Measurements from ENCODE around the gene RASGRF2. TPM values are rescaled to one million over a fixed set of nuclear protein-coding genes. Genes with fewer than 3 reads are reported as not detected.

RASGRF2 gene
- total and polyA plus RNA-seq, 10 donors: 0.74 to 13.9 (median 8.8) TPM

DNA sequence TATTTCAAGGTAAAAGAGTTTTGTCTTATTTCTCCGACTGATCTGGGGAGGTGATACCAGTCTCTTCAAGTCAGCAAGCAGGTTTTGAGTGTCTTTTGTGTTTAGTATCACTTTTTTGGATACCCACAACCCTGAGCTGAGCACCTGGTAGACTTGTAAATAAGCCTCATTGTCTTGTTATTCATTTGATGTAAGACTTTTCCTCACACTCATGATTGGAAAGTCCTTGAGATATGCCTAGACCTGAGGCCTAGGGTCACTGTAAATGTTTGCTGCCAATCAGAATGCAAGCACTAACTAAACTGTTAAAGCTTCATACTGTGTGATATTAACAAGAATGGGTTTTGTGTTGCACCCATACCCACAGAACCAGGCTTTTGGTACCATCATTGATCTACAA, 172.2 kb downstream of the RASGRF2 start:
- Histone ChIP-seq H3K9me3 (peaks cover 0 to 10% (median 0%) of the 10 kb centered on the region in 8 donors), H3K27ac (no peak overlapping the region), H3K36me3 (peaks cover 0 to 1% (median 0%) of the 10 kb centered on the region in 6 donors), H3K27me3 (replicated peaks in 1 of 7) (no peaks in the 10 kb centered on the region), H3K4me1 (no peaks in the 10 kb centered on the region), H3K4me3 (no peak overlapping the region)
- intact Hi-C loops (cut with DNase I; ENCODE audit: low total_unique reads): no loop called here
- no peak for DNase-seq
- WGBS, 5 donors: 74 to 92% (median 85%) methylated on average over 1 of the region's 1 CpG
- TF ChIP-seq, protein P1, sequence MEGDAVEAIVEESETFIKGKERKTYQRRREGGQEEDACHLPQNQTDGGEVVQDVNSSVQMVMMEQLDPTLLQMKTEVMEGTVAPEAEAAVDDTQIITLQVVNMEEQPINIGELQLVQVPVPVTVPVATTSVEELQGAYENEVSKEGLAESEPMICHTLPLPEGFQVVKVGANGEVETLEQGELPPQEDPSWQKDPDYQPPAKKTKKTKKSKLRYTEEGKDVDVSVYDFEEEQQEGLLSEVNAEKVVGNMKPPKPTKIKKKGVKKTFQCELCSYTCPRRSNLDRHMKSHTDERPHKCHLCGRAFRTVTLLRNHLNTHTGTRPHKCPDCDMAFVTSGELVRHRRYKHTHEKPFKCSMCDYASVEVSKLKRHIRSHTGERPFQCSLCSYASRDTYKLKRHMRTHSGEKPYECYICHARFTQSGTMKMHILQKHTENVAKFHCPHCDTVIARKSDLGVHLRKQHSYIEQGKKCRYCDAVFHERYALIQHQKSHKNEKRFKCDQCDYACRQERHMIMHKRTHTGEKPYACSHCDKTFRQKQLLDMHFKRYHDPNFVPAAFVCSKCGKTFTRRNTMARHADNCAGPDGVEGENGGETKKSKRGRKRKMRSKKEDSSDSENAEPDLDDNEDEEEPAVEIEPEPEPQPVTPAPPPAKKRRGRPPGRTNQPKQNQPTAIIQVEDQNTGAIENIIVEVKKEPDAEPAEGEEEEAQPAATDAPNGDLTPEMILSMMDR (IDR thresholded peaks at IDR 0.05 in 8 of 11, conservative IDR thresholded peaks at IDR 0.05 in 3 of 11): no peak
- no peak for TF ChIP-seq POLR2AphosphoS5 (IDR thresholded peaks at IDR 0.05)
- no peak for TF ChIP-seq POLR2A (IDR thresholded peaks at IDR 0.05)

DNA sequence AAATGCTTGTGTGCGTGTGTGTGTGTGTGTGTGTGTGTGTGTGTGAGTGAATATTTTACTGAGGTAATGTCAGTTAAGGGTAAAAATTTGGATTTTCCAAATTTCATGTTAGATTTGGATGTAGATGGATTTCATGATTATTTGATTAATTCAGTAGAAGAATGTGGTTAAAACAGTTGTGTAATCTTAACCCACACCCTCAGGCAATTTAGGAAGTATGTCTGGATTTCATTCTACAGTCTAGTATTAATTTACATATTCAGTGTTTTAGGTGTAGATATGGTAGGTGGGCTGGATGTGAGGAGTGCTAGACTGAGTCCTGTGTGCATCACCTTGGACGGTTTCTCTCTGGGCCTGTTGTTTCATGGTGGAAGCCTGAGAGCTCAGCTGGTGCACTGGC, 173.9 kb downstream of the RASGRF2 start:
- Histone ChIP-seq H3K27ac (no peak overlapping the region), H3K9me3 (peaks cover 0 to 10% (median 0%) of the 10 kb centered on the region in 8 donors), H3K4me1 (no peaks in the 10 kb centered on the region), H3K27me3 (replicated peaks in 1 of 7) (no peaks in the 10 kb centered on the region), H3K4me3 (no peak overlapping the region), H3K36me3 (no peaks in the 10 kb centered on the region)
- intact Hi-C loops (cut with DNase I; ENCODE audit: low total_unique reads): no loop called here
- 69 to 82% (median 81%) methylated on average over 2 of the region's 2 CpGs for WGBS, 5 donors
- no peak for DNase-seq
- TF ChIP-seq POLR2AphosphoS5 (IDR thresholded peaks at IDR 0.05): no peak
- TF ChIP-seq, protein P1 (IDR thresholded peaks at IDR 0.05 in 8 of 11, conservative IDR thresholded peaks at IDR 0.05 in 3 of 11): no peak
- TF ChIP-seq POLR2A (IDR thresholded peaks at IDR 0.05): no peak

DNA sequence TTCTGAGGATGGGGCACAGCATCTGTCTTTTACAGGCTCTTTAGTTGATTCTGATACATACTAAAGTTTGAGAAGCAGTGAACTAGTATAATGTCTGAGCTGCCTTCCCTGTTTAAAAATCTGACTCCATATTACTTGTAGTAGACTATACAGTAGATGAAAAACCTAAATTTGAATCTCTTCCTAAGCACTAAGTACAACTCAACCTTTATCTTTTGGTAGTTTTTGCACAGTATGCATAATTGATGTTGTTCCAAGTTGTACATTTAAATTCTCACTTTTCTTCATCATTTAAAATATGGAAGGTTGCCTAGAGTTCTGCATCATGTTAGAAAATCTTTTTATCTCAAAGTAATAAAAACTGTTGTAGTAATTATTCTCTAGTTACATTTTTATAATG, 174.4 kb downstream of the RASGRF2 start:
- intact Hi-C loops (cut with DNase I; ENCODE audit: low total_unique reads): no loop called here
- Histone ChIP-seq H3K27me3 (replicated peaks in 1 of 7) (no peaks in the 10 kb centered on the region), H3K4me1 (no peaks in the 10 kb centered on the region), H3K27ac (no peak overlapping the region), H3K4me3 (no peak overlapping the region), H3K36me3 (no peaks in the 10 kb centered on the region), H3K9me3 (peaks cover 0 to 10% (median 0%) of the 10 kb centered on the region in 8 donors)
- TF ChIP-seq POLR2AphosphoS5 (IDR thresholded peaks at IDR 0.05): no peak
- DNase-seq: no peak

DNA sequence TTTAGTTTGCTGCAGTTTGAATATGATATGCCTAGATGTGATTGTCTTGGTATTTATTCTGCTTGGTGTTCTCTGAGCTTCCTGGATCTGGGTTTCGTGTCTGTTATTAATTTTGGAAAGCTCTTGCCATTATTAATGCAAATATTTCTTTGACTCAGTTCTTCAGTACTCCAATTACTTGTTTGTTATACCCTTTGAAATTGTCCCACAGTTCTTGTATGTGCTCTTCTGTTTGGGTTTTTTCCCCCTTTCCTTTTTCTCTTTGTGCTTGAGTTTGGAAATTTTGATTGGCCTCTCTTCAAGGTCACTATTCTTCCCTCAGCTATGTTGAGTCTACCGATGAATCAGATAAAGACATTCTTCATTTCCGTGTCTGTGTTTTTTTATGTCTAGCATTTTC, 176.4 kb downstream of the RASGRF2 start:
- Histone ChIP-seq H3K9me3 (peaks cover 0 to 10% (median 0%) of the 10 kb centered on the region in 8 donors), H3K4me3 (no peak overlapping the region), H3K27me3 (replicated peaks in 1 of 7) (no peaks in the 10 kb centered on the region), H3K27ac (no peak overlapping the region), H3K4me1 (no peaks in the 10 kb centered on the region), H3K36me3 (no peaks in the 10 kb centered on the region)
- 86 to 95% (median 91%) methylated on average over 3 of the region's 3 CpGs for WGBS, 5 donors
- no peak for DNase-seq
- intact Hi-C loops (cut with DNase I; ENCODE audit: low total_unique reads): no loop called here
- no peak for TF ChIP-seq POLR2A (IDR thresholded peaks at IDR 0.05)
- TF ChIP-seq POLR2AphosphoS5 (IDR thresholded peaks at IDR 0.05): no peak
- TF ChIP-seq, protein P1 (IDR thresholded peaks at IDR 0.05 in 8 of 11, conservative IDR thresholded peaks at IDR 0.05 in 3 of 11): no peak

DNA sequence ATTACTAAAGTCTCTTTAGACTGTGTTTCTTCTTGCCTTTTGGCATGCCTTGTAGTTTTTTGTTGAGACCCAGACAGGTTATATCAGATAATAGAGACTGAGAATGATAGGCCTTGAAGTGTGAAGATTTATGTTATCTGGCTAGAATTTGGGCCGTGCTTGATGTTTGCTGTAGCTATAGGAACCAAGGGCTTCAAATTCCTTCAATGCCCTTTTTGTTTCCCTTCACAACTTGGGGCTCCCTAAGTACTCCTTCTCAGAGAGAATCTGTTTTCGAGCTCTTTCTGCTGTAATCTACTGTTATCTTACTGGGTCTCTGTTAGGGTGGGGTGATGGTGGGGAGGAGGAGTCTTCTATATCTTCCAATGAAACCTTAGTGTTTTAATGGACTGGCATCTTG, 177.7 kb downstream of the RASGRF2 start:
- H3K9me3 ChIP-seq: peaks cover 0 to 10% (median 0%) of the 10 kb centered on the region in 8 donors
- no peak overlapping the region for H3K4me3 ChIP-seq
- intact Hi-C loops (cut with DNase I; ENCODE audit: low total_unique reads): no loop called here
- H3K36me3 ChIP-seq: no peaks in the 10 kb centered on the region
- H3K27ac ChIP-seq: no peak overlapping the region
- 83 to 95% (median 93%) methylated on average over 2 of the region's 2 CpGs for WGBS, 5 donors
- TF ChIP-seq POLR2A (IDR thresholded peaks at IDR 0.05) (no peak), POLR2AphosphoS5 (IDR thresholded peaks at IDR 0.05) (no peak)
- TF ChIP-seq, protein P1 (IDR thresholded peaks at IDR 0.05 in 8 of 11, conservative IDR thresholded peaks at IDR 0.05 in 3 of 11): no peak
- no peaks in the 10 kb centered on the region for H3K4me1 ChIP-seq
- H3K27me3 ChIP-seq (replicated peaks in 1 of 7): no peaks in the 10 kb centered on the region
- DNase-seq: no peak

All from spleen (tissue), 11 donors.